K562 (cell line): ENCODE measurements around the gene HPCAL1. TPM values are rescaled to one million over a fixed set of nuclear protein-coding genes. Genes with fewer than 3 reads are reported as not detected.

ENCODE experiments used
- ATAC-seq: fragments of 200-7000 bp; cut with Tn5 transposase; 3 replicates; pipeline ENCODE4 v1.9.1; 2020; ENCODE audit warnings: moderate library complexity
- BruUV-seq: library from RNA; stranded (reverse); fragments of 400-500 nt; replicated peaks from 2 replicates; lab custom pipeline; 2021; lab: Mats Ljungman, UMichigan
- CTCF ChIA-PET: fragments of 300-600 bp; formaldehyde crosslinking; extraction: SDS; loops from one replicate; lab custom pipeline; 2021; ENCODE audit warnings: low intra/inter-chr PET ratio; lab: Yijun Ruan, JAX
- POLR2A ChIA-PET: fragments of 300-600, 350-650 bp; sonication (Branson Sonifier 250); formaldehyde crosslinking; extraction: SDS; loops from one replicate; lab custom pipeline; 2021; ENCODE audit warnings: antibody characterized with exemption, inconsistent platforms; lab: Yijun Ruan, JAX
- DNase-seq, 4 experiments: peaks; one replicate each; pipeline versions ENCODE4 v3.0.0 to v3.0.0-alpha.2; 2011 to 2018; ENCODE audit warnings: low spot score in 3 of 4, mixed read lengths in 3 of 4; ENCODE audit errors: extremely low read depth in 1 of 4
- FAIRE-seq: peaks from 2 replicates; lab custom pipeline; 2011; peaks lifted over from hg19 to GRCh38; lab: Jason Lieb, UNC
- H2AFZ ChIP-seq: 2 replicates; pipeline ENCODE4 v1.6.0; 2011; ENCODE audit warnings: low read depth, low read length, control low read depth, inconsistent platforms
- H3K27ac ChIP-seq: fragments of 200-600 bp; 3 replicates; pipeline ENCODE4 v1.8.0; 2011; ENCODE audit warnings: low read depth, mild to moderate bottlenecking, control low read depth, inconsistent platforms, low read length, moderate library complexity, mixed read lengths; ENCODE audit errors: extremely low read depth
- H3K27me3 ChIP-seq, 2 experiments: fragments of 300-600 bp in 1 of 2; 2 replicates in 1 of 2; 3 replicates in 1 of 2; pipeline versions ENCODE4 v1.6.0 to v1.8.0; 2011; ENCODE audit warnings: inconsistent platforms in 2 of 2, low read length in 2 of 2, mild to moderate bottlenecking in 1 of 2, mixed read lengths in 1 of 2, moderate library complexity in 1 of 2; ENCODE audit not compliant: control insufficient read depth in 2 of 2, insufficient read depth in 2 of 2
- H3K36me3 ChIP-seq: fragments of 300-600 bp; 3 replicates; pipeline ENCODE4 v1.8.0; 2011; ENCODE audit warnings: mild to moderate bottlenecking, low read length, inconsistent platforms; ENCODE audit not compliant: control insufficient read depth, insufficient read depth
- H3K4me1 ChIP-seq, 2 experiments: fragments of 200-600 bp in 1 of 2; replicated peaks in 1 of 2; 2 replicates in 1 of 2; 3 replicates in 1 of 2; pipeline versions ENCODE4 v1.5.1 to v1.8.0; 2011; ENCODE audit warnings: inconsistent platforms in 2 of 2, low read length in 2 of 2, mild to moderate bottlenecking in 1 of 2, mixed read lengths in 1 of 2, moderate library complexity in 1 of 2; ENCODE audit not compliant: control insufficient read depth in 2 of 2, insufficient read depth in 2 of 2
- H3K4me2 ChIP-seq: 2 replicates; pipeline ENCODE4 v1.6.1; 2011; ENCODE audit warnings: low read length, control low read depth, inconsistent platforms, mixed read lengths; ENCODE audit not compliant: insufficient read depth
- H3K4me3 ChIP-seq: fragments of 200-600 bp; sonication (generic), shearing (Covaris generic); 2 replicates; pipeline ENCODE4 v1.5.1; 2016; ENCODE audit warnings: control low read depth, inconsistent platforms
- H3K79me2 ChIP-seq: fragments of 200-600 bp; 3 replicates; pipeline ENCODE4 v1.8.0; 2011; ENCODE audit warnings: low read length, inconsistent platforms; ENCODE audit not compliant: control insufficient read depth, insufficient read depth
- H3K9ac ChIP-seq, 2 experiments: 2 replicates each; pipeline versions ENCODE4 v1.6.0 to v1.6.1; 2011; ENCODE audit warnings: low read depth in 2 of 2, low read length in 2 of 2, control low read depth in 1 of 2, inconsistent platforms in 1 of 2, mild to moderate bottlenecking in 1 of 2, mixed read lengths in 1 of 2; ENCODE audit not compliant: insufficient read depth in 1 of 2
- H3K9me1 ChIP-seq: one replicate; pipeline ENCODE4 v1.6.0; 2011; ENCODE audit warnings: inconsistent platforms, mild to moderate bottlenecking, low read length, moderate library complexity; ENCODE audit not compliant: control insufficient read depth, insufficient read depth
- H3K9me3 ChIP-seq: replicated peaks from 2 replicates; pipeline ENCODE4 v1.5.1; 2011; ENCODE audit warnings: low read depth, low read length, inconsistent platforms; ENCODE audit not compliant: control insufficient read depth, insufficient read depth
- H4K20me1 ChIP-seq: replicated peaks from 2 replicates; pipeline ENCODE4 v1.6.1; 2011; ENCODE audit warnings: low read length, inconsistent platforms, mixed read lengths; ENCODE audit not compliant: control insufficient read depth, insufficient read depth
- ARID1B ChIP-seq: fragments of 450-650 bp; IDR thresholded peaks from 2 replicates; pipeline ENCODE4 v1.6.1; 2016; ENCODE audit warnings: antibody characterized with exemption, mild to moderate bottlenecking, inconsistent platforms
- BRD9 ChIP-seq: fragments of 450-650 bp; IDR thresholded peaks from 2 replicates; pipeline ENCODE4 v1.6.1; 2018; ENCODE audit warnings: low read depth; ENCODE audit not compliant: partially characterized antibody
- MAZ ChIP-seq, 2 experiments: fragments of 450-650 bp in 1 of 2; sonication (generic) in 1 of 2; formaldehyde crosslinking; IDR thresholded peaks in 1 of 2; conservative IDR thresholded peaks in 1 of 2; 2 replicates each; pipeline versions ENCODE4 v1.4.0 to v1.5.0; 2020; ENCODE audit warnings: mild to moderate bottlenecking in 1 of 2, missing genetic modification reagents in 1 of 2
- MYC ChIP-seq, 2 experiments: fragments of 250-450 bp in 1 of 2; sonication (Bioruptor Pico) in 1 of 2; IDR thresholded peaks; 2 replicates each; pipeline versions ENCODE4 v1.5.1 to v1.6.1; 2012 to 2021; ENCODE audit warnings: low read depth in 2 of 2, borderline replicate concordance in 1 of 2, improper control_type of control experiment in 1 of 2, low read length in 1 of 2, mild to moderate bottlenecking in 1 of 2, moderate library complexity in 1 of 2
- POLR3G ChIP-seq: IDR thresholded peaks from 2 replicates; pipeline ENCODE4 v1.6.1; 2011; ENCODE audit not compliant: insufficient read length, insufficient replicate concordance; ENCODE audit errors: extremely low read depth
- PRMT5 ChIP-seq: sonication (generic); formaldehyde crosslinking; IDR thresholded peaks from 2 replicates; pipeline ENCODE4 v1.5.0; 2020; ENCODE audit warnings: missing genetic modification reagents
- SLC30A9 ChIP-seq: fragments of 250-450 bp; sonication (Bioruptor Pico); IDR thresholded peaks from 2 replicates; pipeline ENCODE4 v1.8.0; 2022; ENCODE audit warnings: mild to moderate bottlenecking, moderate library complexity
- SMAD1 ChIP-seq: fragments of 150-350 bp; IDR thresholded peaks from 2 replicates; pipeline ENCODE4 v1.6.1; 2014; ENCODE audit warnings: low read length, low read depth; ENCODE audit not compliant: partially characterized antibody
- TSHZ1 ChIP-seq: fragments of 250-450 bp; sonication (Bioruptor Pico); IDR thresholded peaks from 2 replicates; pipeline ENCODE4 v1.4.0; 2020; ENCODE audit warnings: mild to moderate bottlenecking, moderate library complexity
- ZBTB17 ChIP-seq: fragments of 450-650 bp; formaldehyde crosslinking; IDR thresholded peaks from 2 replicates; pipeline ENCODE4 v1.4.0; 2020; ENCODE audit warnings: mild to moderate bottlenecking
- ZNF121 ChIP-seq: sonication (generic); formaldehyde crosslinking; conservative IDR thresholded peaks from 2 replicates; pipeline ENCODE4 v1.8.0; 2022; ENCODE audit warnings: missing genetic modification reagents
- ZNF551 ChIP-seq: fragments of 250-450 bp; sonication (Bioruptor Pico); IDR thresholded peaks from 2 replicates; pipeline ENCODE4 v1.5.0; 2021; ENCODE audit warnings: mild to moderate bottlenecking, moderate library complexity
- WGBS: fragments of 100-300 bp; shearing (Covaris generic); methylation state at CpG from one replicate; pipeline ENCODE4 v1.1.6; 2016; ENCODE audit warnings: low coverage, mixed read lengths; ENCODE audit not compliant: insufficient coverage; ENCODE audit errors: missing lambda C conversion rate; 5-methylcytosine and 5-hydroxymethylcytosine counted together
- in situ Hi-C: fragments of 300-500 bp; cut with MboI; formaldehyde crosslinking; loops from 4 replicates; pipeline ENCODE4 v1.15.0; 2018; ENCODE audit warnings: inconsistent platforms, mixed read lengths
- intact Hi-C: fragments of 100-400 bp; cut with micrococcal nuclease; formaldehyde crosslinking; loops from 2 replicates; pipeline ENCODE4 v1.14.2; 2022
- polyA plus RNA-seq, 8 experiments: library from polyadenylated mRNA; depleted of rRNA in 4 of 8; stranded (reverse) in 5 of 8; unstranded in 3 of 8; fragments of >200 nt; fragmentation: Nextera tagmentation in 2 of 8; fragmentation: Illumina TruSeq in 1 of 8; extraction: Ambion mirVana in 2 of 8; extraction: Trizol in 1 of 8; gene quantifications; 2 replicates each; pipeline versions ENCODE4 v1.2.1 to v1.2.3, GENCODE V29; 2011 to 2014; ENCODE audit warnings: inconsistent platforms in 1 of 8, missing spikeins in 1 of 8
- total RNA-seq, 7 experiments: library from RNA; depleted of rRNA in 6 of 7; stranded (reverse); fragments of >200 nt in 6 of 7; fragmentation: Illumina TruSeq in 2 of 7; extraction: Trizol in 2 of 7; gene quantifications; 2 replicates each; pipeline versions ENCODE4 v1.2.1 to v1.2.3, GENCODE V29; 2011 to 2021; ENCODE audit warnings: low replicate concordance in 1 of 7

HPCAL1 gene
- total and polyA plus RNA-seq, 9 of the 15 experiments (the other 6 are each of a cell fraction or from before 2014, with no cell fraction given): 2.7 to 65.5 (median 23.9) TPM

GRCh38 chr2:10389573-10389972, 86.9 kb downstream of the HPCAL1 start:
- BruUV-seq: no TSS peak
- POLR2A ChIA-PET: interaction anchor here (0.6 to 1.1 kb wide), 3 partner anchors 19 to 87 kb away, joined by 3 to 5 read pairs (median 3); no protein-coding TSS in a partner anchor
- no peaks in the 10 kb centered on the region for H3K9me1 ChIP-seq
- no peaks in the 10 kb centered on the region for H3K27me3 ChIP-seq
- 69% methylated on average over 5 of the region's 5 CpGs for WGBS
- H3K4me1 ChIP-seq: peaks cover 40 to 49% of the 10 kb centered on the region in 2 experiments
- H2AFZ ChIP-seq: no peak overlapping the region
- intact Hi-C loops: no loop called here
- H3K79me2 ChIP-seq: peaks cover 57% of the 10 kb centered on the region
- CTCF ChIA-PET: no interaction called here
- ATAC-seq (no peak), FAIRE-seq (peak; percentile 23), DNase-seq (no peak)
- no peak overlapping the region for H3K27ac ChIP-seq
- no peak overlapping the region for H3K4me2 ChIP-seq
- H3K36me3 ChIP-seq: no peaks in the 10 kb centered on the region
- TF ChIP-seq SLC30A9 (CRISPR knock-in tag): no peak
- no peak for TF ChIP-seq TSHZ1 (CRISPR knock-in tag)
- no peak for TF ChIP-seq PRMT5 (CRISPR knock-in tag)
- no peak for TF ChIP-seq MAZ (CRISPR knock-in tag; conservative IDR thresholded peaks at IDR 0.05 in 1 of 2, IDR thresholded peaks at IDR 0.05 in 1 of 2)
- no peak for TF ChIP-seq ARID1B
- TF ChIP-seq SMAD1: no peak
- TF ChIP-seq ZBTB17 (CRISPR knock-in tag): no peak
- TF ChIP-seq ZNF121 (CRISPR knock-in tag): no peak
- TF ChIP-seq POLR3G: no peak
- TF ChIP-seq BRD9: no peak
- TF ChIP-seq MYC (IDR thresholded peaks at IDR 0.05; ENCODE audit: low read depth, low read length): no peak
- TF ChIP-seq MYC (CRISPR knock-in tag; IDR thresholded peaks at IDR 0.05; ENCODE audit: borderline replicate concordance, low read depth): no peak
- no peak for TF ChIP-seq ZNF551 (CRISPR knock-in tag)
- no peaks in the 10 kb centered on the region for H3K9me3 ChIP-seq
- H3K4me3 ChIP-seq: no peak overlapping the region
- H3K9ac ChIP-seq: no peak overlapping the region; a peak in 1 of 4 replicates
- H4K20me1 ChIP-seq: peaks cover 68% of the 10 kb centered on the region
- in situ Hi-C loops: no loop called here
